Measurements from ENCODE around the gene SERPINA4. TPM values are rescaled to one million over a fixed set of nuclear protein-coding genes. Genes with fewer than 3 reads are reported as not detected.

Gene SERPINA4
- total and polyA plus RNA-seq, 2 donors (not counting 3 experiments of a cell fraction or from before 2014, with no cell fraction given), result not detected

DNA sequence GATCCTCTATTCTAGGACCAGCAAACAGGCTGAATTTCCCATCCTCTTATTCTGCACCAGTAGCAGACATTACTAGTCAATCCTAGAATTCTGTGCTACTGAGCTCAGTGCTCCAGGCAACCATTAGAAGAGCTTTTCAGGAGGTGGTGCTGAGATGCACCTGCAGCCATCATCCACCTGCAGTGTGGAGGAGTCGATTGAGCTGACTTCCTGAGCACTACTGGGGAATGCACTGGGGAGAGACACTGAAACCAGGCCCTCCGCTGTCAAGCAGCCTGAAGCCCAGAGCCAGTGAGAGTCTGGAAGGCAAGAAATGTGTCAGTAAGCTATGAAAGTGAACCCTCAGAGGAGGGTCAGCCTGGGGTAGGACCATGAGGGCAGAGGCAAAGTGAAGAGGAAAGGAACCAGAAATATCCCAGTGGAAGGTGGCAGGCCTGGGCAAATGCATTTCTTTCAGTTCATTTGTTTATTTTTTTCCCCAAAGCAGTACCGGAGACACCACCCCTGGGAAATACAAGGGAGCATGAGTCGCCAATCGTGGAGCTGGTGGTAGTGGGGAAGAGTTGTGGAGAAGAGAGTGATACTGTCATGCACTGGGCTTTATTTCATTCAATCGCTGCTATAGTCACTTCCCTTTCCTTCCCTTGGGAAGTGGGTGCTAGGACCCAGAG, 23.0 kb upstream of the SERPINA4 start:
- Histone ChIP-seq H3K9me3 (replicated peaks; ENCODE audit: control insufficient read depth, insufficient read depth, low read length) (no peaks in the 10 kb centered on the region), H3K79me2 (ENCODE audit: control insufficient read depth, insufficient read depth, low read length) (no peaks in the 10 kb centered on the region), H2AFZ (ENCODE audit: low read depth, low read length) (no peak overlapping the region), H3K36me3 (ENCODE audit: control insufficient read depth in 2 of 2, extremely low read depth in 1 of 2, insufficient read depth in 2 of 2, low read length in 2 of 2) (no peaks in the 10 kb centered on the region), H3K27me3 (ENCODE audit: control insufficient read depth in 2 of 2, insufficient read depth in 2 of 2, low read length in 2 of 2) (no peaks in the 10 kb centered on the region), H3K4me2 (ENCODE audit: insufficient read depth, low read length) (no peak overlapping the region), H4K20me1 (replicated peaks; ENCODE audit: control insufficient read depth, extremely low read depth, insufficient read depth, low read length) (no peaks in the 10 kb centered on the region), H3K4me3 (replicated peaks in 1 of 3; ENCODE audit: insufficient read depth in 1 of 3, low read depth in 1 of 3, low read length in 3 of 3) (no peak overlapping the region), H3K9me1 (replicated peaks; ENCODE audit: control insufficient read depth, extremely low read depth, insufficient read depth, low read length) (no peaks in the 10 kb centered on the region), H3K4me1 (ENCODE audit: control insufficient read depth, extremely low read depth, insufficient read depth, low read length) (peaks cover 23% of the 10 kb centered on the region), H3K27ac (ENCODE audit: insufficient read depth, low read depth, low read length) (no peak overlapping the region), H3K9ac (replicated peaks; ENCODE audit: extremely low read depth, insufficient read depth, low read length) (no peak overlapping the region)
- dilution Hi-C loops (cut with MboI; ENCODE audit: extremely low pct_ligation_motif_present, low sequenced_read_pairs) (no loop called here), intact Hi-C loops (cut with micrococcal nuclease) (no loop called here)
- TF ChIP-seq, protein P1, sequence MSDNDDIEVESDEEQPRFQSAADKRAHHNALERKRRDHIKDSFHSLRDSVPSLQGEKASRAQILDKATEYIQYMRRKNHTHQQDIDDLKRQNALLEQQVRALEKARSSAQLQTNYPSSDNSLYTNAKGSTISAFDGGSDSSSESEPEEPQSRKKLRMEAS (IDR thresholded peaks at IDR 0.05; ENCODE audit: insufficient read depth, insufficient read length), result no peak
- TF ChIP-seq POLR2AphosphoS5 (IDR thresholded peaks at IDR 0.05; ENCODE audit: insufficient read depth, low read depth, low read length) (no peak), FOS (IDR thresholded peaks at IDR 0.05; ENCODE audit: borderline replicate concordance, insufficient read depth, low read length) (no peak), EZH2 (IDR thresholded peaks at IDR 0.05; ENCODE audit: borderline replicate concordance, low read depth, low read length, severe bottlenecking) (no peak), JUN (IDR thresholded peaks at IDR 0.05; ENCODE audit: borderline replicate concordance, insufficient read depth, insufficient read length, low read depth) (no peak), POLR2A (IDR thresholded peaks at IDR 0.05; ENCODE audit: low read depth, low read length) (no peak), GATA2 (IDR thresholded peaks at IDR 0.05; ENCODE audit: insufficient read depth, insufficient read length, low read depth, low read length) (no peak), MYC (IDR thresholded peaks at IDR 0.05; ENCODE audit: low read depth, low read length) (no peak)
- TF ChIP-seq, protein P2, sequence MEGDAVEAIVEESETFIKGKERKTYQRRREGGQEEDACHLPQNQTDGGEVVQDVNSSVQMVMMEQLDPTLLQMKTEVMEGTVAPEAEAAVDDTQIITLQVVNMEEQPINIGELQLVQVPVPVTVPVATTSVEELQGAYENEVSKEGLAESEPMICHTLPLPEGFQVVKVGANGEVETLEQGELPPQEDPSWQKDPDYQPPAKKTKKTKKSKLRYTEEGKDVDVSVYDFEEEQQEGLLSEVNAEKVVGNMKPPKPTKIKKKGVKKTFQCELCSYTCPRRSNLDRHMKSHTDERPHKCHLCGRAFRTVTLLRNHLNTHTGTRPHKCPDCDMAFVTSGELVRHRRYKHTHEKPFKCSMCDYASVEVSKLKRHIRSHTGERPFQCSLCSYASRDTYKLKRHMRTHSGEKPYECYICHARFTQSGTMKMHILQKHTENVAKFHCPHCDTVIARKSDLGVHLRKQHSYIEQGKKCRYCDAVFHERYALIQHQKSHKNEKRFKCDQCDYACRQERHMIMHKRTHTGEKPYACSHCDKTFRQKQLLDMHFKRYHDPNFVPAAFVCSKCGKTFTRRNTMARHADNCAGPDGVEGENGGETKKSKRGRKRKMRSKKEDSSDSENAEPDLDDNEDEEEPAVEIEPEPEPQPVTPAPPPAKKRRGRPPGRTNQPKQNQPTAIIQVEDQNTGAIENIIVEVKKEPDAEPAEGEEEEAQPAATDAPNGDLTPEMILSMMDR (IDR thresholded peaks at IDR 0.05; ENCODE audit: extremely low read depth in 1 of 2, insufficient read depth in 1 of 2, low read depth in 1 of 2, low read length in 2 of 2), result no peak
- CTCF ChIA-PET, result interaction anchor here (0.6 to 4.1 kb wide), 5 partner anchors 11 to 115 kb away, joined by 3 to 35 read pairs (median 5); no protein-coding TSS in a partner anchor
- no peak for DNase-seq (ENCODE audit: low read depth, low spot score)
- POLR2A ChIA-PET, result no interaction called here
- no TSS peak for BruUV-seq (replicated peaks)
- FAIRE-seq, result no peak

Measured in endothelial cell of umbilical vein (primary cell).